GM19438 (cell line): ENCODE data around the gene CARD18.

Experiments
- ATAC-seq: cut with Tn5 transposase; IDR thresholded peaks from one replicate; pipeline ENCODE4 v1.9.1; 2021; ENCODE audit warnings: low read depth; ENCODE audit not compliant: unreplicated experiment

CARD18 gene

GRCh38 chr11:105092256-105093239 is 47.0 kb downstream of the CARD18 start:
- no peak for ATAC-seq
